Measurements from ENCODE around the gene KRT10. TPM values are rescaled to one million over a fixed set of nuclear protein-coding genes. Genes with fewer than 3 reads are reported as not detected.

KRT10 gene
- total RNA-seq, 1 experiment from 2014 or later: 62.3 TPM

DNA sequence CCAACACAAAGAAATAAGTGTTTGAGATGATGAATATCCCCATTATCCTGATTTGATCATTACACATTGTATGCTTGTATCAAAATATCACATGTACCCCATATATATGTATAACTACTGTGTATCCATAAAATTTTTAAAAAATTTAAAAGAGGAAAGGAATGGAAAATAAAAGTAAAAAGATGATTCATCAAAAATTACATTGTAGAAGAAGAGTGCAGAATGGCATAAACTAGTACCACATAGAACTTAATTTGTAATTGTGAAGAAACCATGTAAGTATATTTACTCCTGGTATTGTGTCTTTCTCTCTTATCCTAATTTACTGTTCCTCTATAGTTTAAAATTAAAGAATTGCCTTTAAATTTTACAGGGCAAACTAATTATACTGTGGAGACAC, 11.5 kb upstream of the KRT10 start:
- no peak for ATAC-seq
- intact Hi-C loops (cut with micrococcal nuclease): no loop called here
- Histone ChIP-seq H3K36me3 (ENCODE audit: control insufficient read depth in 1 of 2, insufficient read depth in 2 of 2, low read length in 2 of 2) (peaks cover 3 to 16% of the 10 kb centered on the region in 2 experiments; a peak in 2 of 4 replicates), H4K20me1 (ENCODE audit: insufficient read depth) (no peaks in the 10 kb centered on the region), H3K4me3 (replicated peaks in 1 of 2; ENCODE audit: low read depth in 1 of 2, low read length in 2 of 2) (no peak overlapping the region), H3K9me3 (ENCODE audit: control insufficient read depth in 1 of 2, insufficient read depth in 1 of 2, low read depth in 1 of 2, low read length in 2 of 2) (no peaks in the 10 kb centered on the region), H3K9me2 (ENCODE audit: insufficient read depth) (no peaks in the 10 kb centered on the region), H2AFZ (ENCODE audit: low read depth, low read length, poor library complexity, severe bottlenecking) (no peak overlapping the region), H3K9ac (ENCODE audit: low read length) (no peak overlapping the region), H3K4me2 (ENCODE audit: low read length) (no peak overlapping the region), H3K79me2 (ENCODE audit: insufficient read depth, low read length) (peaks cover 28% of the 10 kb centered on the region), H3K27ac (ENCODE audit: low read depth, low read length) (no peak overlapping the region), H3K27me3 (ENCODE audit: insufficient read depth, low read length) (no peaks in the 10 kb centered on the region), H3K4me1 (ENCODE audit: control insufficient read depth in 1 of 2, insufficient read depth in 2 of 2, low read length in 2 of 2) (peaks cover 0 to under 1% of the 10 kb centered on the region in 2 experiments; a peak in 1 of 4 replicates)
- ChIA-PET CTCF (interaction anchor here (1.0 kb wide), 1 partner anchor 832 kb away, joined by 3 read pairs; no protein-coding TSS in a partner anchor), RAD21 (ENCODE audit: low non-redundant PET in 1 of 2, low total read pairs in 2 of 2, uncharacterized antibody in 2 of 2, unreplicated experiment in 2 of 2) (no interaction called here), POLR2A (no interaction called here)
- DNase-seq (ENCODE audit: low read depth, low spot score): no peak
- no TSS peak for BruUV-seq (replicated peaks)
- TF ChIP-seq EGR1 (IDR thresholded peaks at IDR 0.05; ENCODE audit: low read depth) (no peak), POLR2A (IDR thresholded peaks at IDR 0.05; ENCODE audit: borderline replicate concordance, extremely low read depth, insufficient read depth, insufficient read length) (no peak), JUND (IDR thresholded peaks at IDR 0.05) (no peak)
- TF ChIP-seq, protein P1, sequence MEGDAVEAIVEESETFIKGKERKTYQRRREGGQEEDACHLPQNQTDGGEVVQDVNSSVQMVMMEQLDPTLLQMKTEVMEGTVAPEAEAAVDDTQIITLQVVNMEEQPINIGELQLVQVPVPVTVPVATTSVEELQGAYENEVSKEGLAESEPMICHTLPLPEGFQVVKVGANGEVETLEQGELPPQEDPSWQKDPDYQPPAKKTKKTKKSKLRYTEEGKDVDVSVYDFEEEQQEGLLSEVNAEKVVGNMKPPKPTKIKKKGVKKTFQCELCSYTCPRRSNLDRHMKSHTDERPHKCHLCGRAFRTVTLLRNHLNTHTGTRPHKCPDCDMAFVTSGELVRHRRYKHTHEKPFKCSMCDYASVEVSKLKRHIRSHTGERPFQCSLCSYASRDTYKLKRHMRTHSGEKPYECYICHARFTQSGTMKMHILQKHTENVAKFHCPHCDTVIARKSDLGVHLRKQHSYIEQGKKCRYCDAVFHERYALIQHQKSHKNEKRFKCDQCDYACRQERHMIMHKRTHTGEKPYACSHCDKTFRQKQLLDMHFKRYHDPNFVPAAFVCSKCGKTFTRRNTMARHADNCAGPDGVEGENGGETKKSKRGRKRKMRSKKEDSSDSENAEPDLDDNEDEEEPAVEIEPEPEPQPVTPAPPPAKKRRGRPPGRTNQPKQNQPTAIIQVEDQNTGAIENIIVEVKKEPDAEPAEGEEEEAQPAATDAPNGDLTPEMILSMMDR (IDR thresholded peaks at IDR 0.05 in 2 of 3, conservative IDR thresholded peaks at IDR 0.05 in 1 of 3; ENCODE audit: borderline replicate concordance in 1 of 3, insufficient read depth in 1 of 3, low read depth in 2 of 3, low read length in 2 of 3): no peak

DNA sequence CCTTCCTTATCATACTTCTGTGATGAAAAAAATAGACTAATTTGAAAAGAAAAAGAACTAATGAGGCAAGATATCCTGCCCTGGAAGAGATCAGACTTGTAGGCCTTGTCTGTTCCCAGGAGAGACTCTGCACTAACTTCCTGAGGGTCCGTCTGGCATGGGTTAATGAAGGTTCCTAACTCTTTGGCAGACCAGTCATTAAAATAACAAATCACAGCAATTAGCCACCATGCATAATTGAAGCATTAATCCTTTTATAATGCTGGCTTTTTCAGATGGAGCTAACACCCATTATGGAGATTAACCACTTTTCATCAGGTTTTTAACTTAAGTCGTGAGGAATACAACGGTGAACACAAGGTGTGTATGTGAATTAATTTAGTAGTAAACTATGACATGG, 10.4 kb upstream of the KRT10 start:
- no peak overlapping the region for H3K4me2 ChIP-seq (ENCODE audit: low read length)
- POLR2A ChIA-PET: no interaction called here
- DNase-seq (ENCODE audit: low read depth, low spot score) (no peak), ATAC-seq (no peak)
- no peak overlapping the region for H3K4me3 ChIP-seq (replicated peaks in 1 of 2; ENCODE audit: low read depth in 1 of 2, low read length in 2 of 2)
- BruUV-seq (replicated peaks): no TSS peak
- H3K9ac ChIP-seq (ENCODE audit: low read length): no peak overlapping the region
- no peak overlapping the region for H2AFZ ChIP-seq (ENCODE audit: low read depth, low read length, poor library complexity, severe bottlenecking)
- no peaks in the 10 kb centered on the region for H3K9me3 ChIP-seq (ENCODE audit: control insufficient read depth in 1 of 2, insufficient read depth in 1 of 2, low read depth in 1 of 2, low read length in 2 of 2)
- H3K36me3 ChIP-seq (ENCODE audit: control insufficient read depth in 1 of 2, insufficient read depth in 2 of 2, low read length in 2 of 2): peaks cover 3 to 16% of the 10 kb centered on the region in 2 experiments; a peak in 2 of 4 replicates
- TF ChIP-seq, protein P2, sequence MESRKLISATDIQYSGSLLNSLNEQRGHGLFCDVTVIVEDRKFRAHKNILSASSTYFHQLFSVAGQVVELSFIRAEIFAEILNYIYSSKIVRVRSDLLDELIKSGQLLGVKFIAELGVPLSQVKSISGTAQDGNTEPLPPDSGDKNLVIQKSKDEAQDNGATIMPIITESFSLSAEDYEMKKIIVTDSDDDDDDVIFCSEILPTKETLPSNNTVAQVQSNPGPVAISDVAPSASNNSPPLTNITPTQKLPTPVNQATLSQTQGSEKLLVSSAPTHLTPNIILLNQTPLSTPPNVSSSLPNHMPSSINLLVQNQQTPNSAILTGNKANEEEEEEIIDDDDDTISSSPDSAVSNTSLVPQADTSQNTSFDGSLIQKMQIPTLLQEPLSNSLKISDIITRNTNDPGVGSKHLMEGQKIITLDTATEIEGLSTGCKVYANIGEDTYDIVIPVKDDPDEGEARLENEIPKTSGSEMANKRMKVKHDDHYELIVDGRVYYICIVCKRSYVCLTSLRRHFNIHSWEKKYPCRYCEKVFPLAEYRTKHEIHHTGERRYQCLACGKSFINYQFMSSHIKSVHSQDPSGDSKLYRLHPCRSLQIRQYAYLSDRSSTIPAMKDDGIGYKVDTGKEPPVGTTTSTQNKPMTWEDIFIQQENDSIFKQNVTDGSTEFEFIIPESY (IDR thresholded peaks at IDR 0.05; ENCODE audit: extremely low read depth, insufficient replicate concordance, low read length): no peak
- TF ChIP-seq SRF (IDR thresholded peaks at IDR 0.05; ENCODE audit: low read depth) (no peak), EZH2 (IDR thresholded peaks at IDR 0.05) (no peak), ELF1 (IDR thresholded peaks at IDR 0.05; ENCODE audit: borderline replicate concordance, low read depth) (no peak), POLR2AphosphoS5 (IDR thresholded peaks at IDR 0.05; ENCODE audit: low read depth, low read length) (no peak), SP1 (IDR thresholded peaks at IDR 0.05; ENCODE audit: low read depth) (no peak)
- TF ChIP-seq, protein P3, sequence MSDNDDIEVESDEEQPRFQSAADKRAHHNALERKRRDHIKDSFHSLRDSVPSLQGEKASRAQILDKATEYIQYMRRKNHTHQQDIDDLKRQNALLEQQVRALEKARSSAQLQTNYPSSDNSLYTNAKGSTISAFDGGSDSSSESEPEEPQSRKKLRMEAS (IDR thresholded peaks at IDR 0.05): no peak
- intact Hi-C loops (cut with micrococcal nuclease): no loop called here
- H3K9me2 ChIP-seq (ENCODE audit: insufficient read depth): no peaks in the 10 kb centered on the region
- no peak overlapping the region for H3K27ac ChIP-seq (ENCODE audit: low read depth, low read length)
- H3K27me3 ChIP-seq (ENCODE audit: insufficient read depth, low read length): no peaks in the 10 kb centered on the region
- peaks cover 3 to 11% of the 10 kb centered on the region in 2 experiments; a peak in 3 of 4 replicates for H3K4me1 ChIP-seq (ENCODE audit: control insufficient read depth in 1 of 2, insufficient read depth in 2 of 2, low read length in 2 of 2)
- RAD21 ChIA-PET (ENCODE audit: low non-redundant PET in 1 of 2, low total read pairs in 2 of 2, uncharacterized antibody in 2 of 2, unreplicated experiment in 2 of 2): no interaction called here
- CTCF ChIA-PET: interaction anchor here (1.0 kb wide), 1 partner anchor 833 kb away, joined by 3 read pairs; no protein-coding TSS in a partner anchor
- H4K20me1 ChIP-seq (ENCODE audit: insufficient read depth): no peaks in the 10 kb centered on the region
- H3K79me2 ChIP-seq (ENCODE audit: insufficient read depth, low read length): peaks cover 34% of the 10 kb centered on the region
